HG03097 (cell line): ENCODE data around the gene PWWP2B.

Experiments used
- ATAC-seq: cut with Tn5 transposase; IDR thresholded peaks from one replicate; pipeline ENCODE4 v1.9.1; 2021; ENCODE audit not compliant: unreplicated experiment, low FRiP score

The PWWP2B gene

GRCh38 chr10:132454296-132455198 lies 57.5 kb downstream of the PWWP2B start:
- ATAC-seq: no peak

GRCh38 chr10:132455441-132455971 lies 58.5 kb downstream of the PWWP2B start:
- no peak for ATAC-seq

- no peak for ATAC-seq
Observed at GRCh38 chr10:132455986-132456847, 59.2 kb downstream of the PWWP2B start.

GRCh38 chr10:132456881-132457280 lies 59.9 kb downstream of the PWWP2B start:
- no peak for ATAC-seq

GRCh38 chr10:132457328-132458070 lies 60.5 kb downstream of the PWWP2B start:
- ATAC-seq: no peak

- no peak for ATAC-seq
Observed at GRCh38 chr10:132458071-132458585, 61.1 kb downstream of the PWWP2B start.

- ATAC-seq: no peak
Observed at GRCh38 chr10:132458586-132459300, 61.7 kb downstream of the PWWP2B start.

GRCh38 chr10:132459301-132460003 lies 62.5 kb downstream of the PWWP2B start:
- ATAC-seq: no peak

- ATAC-seq: no peak
Observed at GRCh38 chr10:132460071-132460470, 63.1 kb downstream of the PWWP2B start.

- no peak for ATAC-seq
Observed at GRCh38 chr10:132460691-132461090, 63.7 kb downstream of the PWWP2B start.

- no peak for ATAC-seq
Observed at GRCh38 chr10:132461103-132461682, 64.2 kb downstream of the PWWP2B start.

GRCh38 chr10:132461683-132462231 lies 64.8 kb downstream of the PWWP2B start:
- ATAC-seq: no peak

- no peak for ATAC-seq
Observed at GRCh38 chr10:132462463-132463332, 65.7 kb downstream of the PWWP2B start.

GRCh38 chr10:132463333-132464255 lies 66.6 kb downstream of the PWWP2B start:
- no peak for ATAC-seq

GRCh38 chr10:132464256-132465192 lies 67.5 kb downstream of the PWWP2B start:
- no peak for ATAC-seq
